H1 (cell line): Measurements from ENCODE around the gene TRAPPC13. TPM values are rescaled to one million over a fixed set of nuclear protein-coding genes. Genes with fewer than 3 reads are reported as not detected.

Source experiments
- CREB1 ChIP-seq: IDR thresholded peaks from 2 replicates; pipeline ENCODE4 v1.6.1; 2012; ENCODE audit warnings: inconsistent platforms
- CTCF ChIP-seq, 3 experiments: IDR thresholded peaks; 1 replicate in 2 of 3; 2 replicates in 1 of 3; pipeline versions ENCODE4 v1.5.1 to v1.6.1; 2011; ENCODE audit warnings: low read length in 3 of 3, mild to moderate bottlenecking in 3 of 3, inconsistent platforms in 2 of 3, low read depth in 1 of 3, moderate library complexity in 1 of 3; ENCODE audit not compliant: insufficient read depth in 1 of 3; ENCODE audit errors: control extremely low read depth in 1 of 3
- FOSL1 ChIP-seq: IDR thresholded peaks from 2 replicates; pipeline ENCODE4 v1.6.1; 2011; ENCODE audit warnings: mild to moderate bottlenecking, low read depth, low read length, moderate library complexity; ENCODE audit not compliant: insufficient read depth
- KDM1A ChIP-seq: fragments of 200-600, 300-600 bp; sonication (generic); IDR thresholded peaks from 2 replicates; pipeline ENCODE4 v1.7.1; 2016; ENCODE audit warnings: mild to moderate bottlenecking, low read length, borderline replicate concordance
- PHF8 ChIP-seq: fragments of 200-600 bp; sonication (generic); conservative IDR thresholded peaks from 2 replicates; pipeline ENCODE4 v1.7.1; 2012; ENCODE audit warnings: low read depth, mild to moderate bottlenecking, inconsistent platforms, low read length, moderate library complexity
- RFX5 ChIP-seq: IDR thresholded peaks from 2 replicates; pipeline ENCODE4 v1.6.1; 2011; ENCODE audit warnings: low read depth, low read length, improper control_type of control experiment, borderline replicate concordance
- SIN3A ChIP-seq, 2 experiments: IDR thresholded peaks in 1 of 2; conservative IDR thresholded peaks in 1 of 2; 2 replicates each; pipeline ENCODE4 v1.6.1; 2011 to 2012; ENCODE audit warnings: low read length in 2 of 2, improper control_type of control experiment in 1 of 2, low read depth in 1 of 2, mild to moderate bottlenecking in 1 of 2
- SUZ12 ChIP-seq: fragments of 200-600 bp; sonication (generic); IDR thresholded peaks from 2 replicates; pipeline ENCODE4 v1.6.1; 2012; ENCODE audit warnings: mild to moderate bottlenecking, inconsistent platforms, low read length, moderate library complexity, mixed read lengths
- TBP ChIP-seq: IDR thresholded peaks from 2 replicates; pipeline ENCODE4 v1.6.1; 2011; ENCODE audit warnings: low read depth, low read length, improper control_type of control experiment
- ZNF274 ChIP-seq: IDR thresholded peaks from 2 replicates; pipeline ENCODE4 v1.7.0; 2012; ENCODE audit warnings: low read length, borderline replicate concordance; ENCODE audit errors: extremely low read depth
- polyA plus RNA-seq, 7 experiments: library from polyadenylated mRNA; depleted of rRNA in 3 of 7; stranded (reverse) in 5 of 7; unstranded in 2 of 7; fragments of >200 nt in 5 of 7; fragments of 200-250 nt in 2 of 7; gene quantifications; 1 replicate in 5 of 7; 2 replicates in 1 of 7; 4 replicates in 1 of 7; pipeline versions ENCODE4 v1.2.1 to v1.2.3, GENCODE V29; 2011 to 2013; ENCODE audit warnings: missing spikeins in 2 of 7, mixed read lengths in 2 of 7
- total RNA-seq: library from RNA; stranded (reverse); fragmentation: NEBNext Ultra II Directional; extraction: Animal tissue kit (Norgen Biotek cat#: 25700); gene quantifications from 2 replicates; pipeline ENCODE4 v1.2.1, GENCODE V29; 2021

TRAPPC13 gene
- total and polyA plus RNA-seq, 2 of the 8 experiments (the other 6 are each of a cell fraction or from before 2014, with no cell fraction given), result 6.3 to 16.8 TPM

DNA sequence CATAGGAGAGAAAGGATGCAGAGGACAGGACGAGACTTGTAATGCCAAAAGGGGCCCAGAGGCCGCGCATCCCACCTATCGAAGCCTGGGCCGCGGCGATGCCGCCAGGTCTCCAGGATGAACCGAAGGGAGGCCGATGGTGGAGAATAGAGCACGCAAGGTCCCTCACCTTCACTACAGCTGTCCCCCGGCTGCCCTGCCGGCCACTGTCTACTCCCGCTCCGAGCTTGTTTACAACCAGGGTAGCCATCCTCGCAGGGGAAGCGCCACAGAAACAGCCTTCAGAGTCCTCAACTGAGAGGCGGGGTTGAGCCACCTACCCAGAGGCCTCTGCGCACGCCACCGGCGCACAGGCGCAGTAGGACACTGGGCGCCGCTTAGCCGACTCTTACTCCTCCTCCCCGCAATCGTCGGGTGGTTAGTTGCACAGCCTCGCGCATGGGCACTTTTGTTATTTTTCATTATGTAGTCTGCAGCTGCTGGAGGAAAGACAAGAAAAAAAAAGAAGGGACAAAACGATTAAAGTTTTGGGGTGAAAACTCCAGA, 729 bp upstream of the TRAPPC13 start, which contains the start of gene TRIM23 (continued):
- peak; percentile 66 to 76; a peak in 2 of 4 replicates for TF ChIP-seq SIN3A (conservative IDR thresholded peaks at IDR 0.05 in 1 of 2, IDR thresholded peaks at IDR 0.05 in 1 of 2; ENCODE audit: low read depth in 1 of 2, low read length in 2 of 2)
- TF ChIP-seq KDM1A, result no peak
- peak; percentile 80 for TF ChIP-seq CREB1
- no peak for TF ChIP-seq ZNF274
- TF ChIP-seq CTCF (IDR thresholded peaks at IDR 0.05; ENCODE audit: control extremely low read depth in 1 of 3, insufficient read depth in 1 of 3, low read depth in 1 of 3, low read length in 3 of 3), result peak in 2 of 3 experiments; percentile 8 to 22; a peak in 1 of 4 replicates
- no peak for TF ChIP-seq SUZ12
- TF ChIP-seq RFX5, result no peak
- TF ChIP-seq TBP, result peak; percentile 62; the same call in 1 of the 2 replicates
- peak; percentile 54; the same call in 1 of the 2 replicates for TF ChIP-seq PHF8
- no peak for TF ChIP-seq FOSL1
